GM21825 (cell line): ENCODE data around the gene ABCB4.
"Not testable (repeated sequence)": the region's sequence is repeated elsewhere in the genome, so short reads cannot be mapped to it uniquely, and the experiment has no call there.

ENCODE experiments used
- ATAC-seq: cut with Tn5 transposase; IDR thresholded peaks from one replicate; pipeline ENCODE4 v1.9.1; 2021; ENCODE audit warnings: mild to moderate bottlenecking, moderate library complexity; ENCODE audit not compliant: unreplicated experiment

Gene ABCB4

GRCh38 chr7:87479951-87480350, 4.5 kb upstream of the ABCB4 start:
- ATAC-seq = no peak

GRCh38 chr7:87476179-87476557, 688 bp upstream of the ABCB4 start:
- ATAC-seq = no peak

GRCh38 chr7:87474533-87475358, 734 bp downstream of the ABCB4 start:
- ATAC-seq = peak; percentile 78

- ATAC-seq = peak; percentile 7
Measured at GRCh38 chr7:87473986-87474385, 1.5 kb downstream of the ABCB4 start.

GRCh38 chr7:87473192-87473591, 2.3 kb downstream of the ABCB4 start:
- no peak for ATAC-seq

- no peak for ATAC-seq
Measured at GRCh38 chr7:87471473-87471872, 4.0 kb downstream of the ABCB4 start.

GRCh38 chr7:87469204-87469603, 6.3 kb downstream of the ABCB4 start:
- ATAC-seq = not testable (repeated sequence)

DNA sequence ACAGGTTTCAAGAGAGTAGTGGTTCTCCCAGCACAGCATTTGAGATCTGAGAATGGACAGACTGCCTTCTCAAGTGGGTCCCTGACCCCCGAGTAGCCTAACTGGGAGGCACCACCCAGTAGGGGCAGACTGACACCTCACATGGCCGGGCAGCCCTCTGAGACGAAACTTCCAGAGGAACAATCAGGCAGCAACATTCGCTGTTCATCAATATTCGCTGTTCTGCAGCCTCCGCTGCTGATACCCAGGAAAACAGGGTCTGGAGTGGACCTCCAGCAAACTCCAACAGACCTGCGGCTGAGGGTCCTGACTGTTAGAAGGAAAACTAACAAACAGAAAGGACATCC, 10.0 kb downstream of the ABCB4 start:
- ATAC-seq = not testable (repeated sequence)

GRCh38 chr7:87464830-87465533, 10.5 kb downstream of the ABCB4 start:
- not testable (repeated sequence) for ATAC-seq

- no peak for ATAC-seq
Measured at GRCh38 chr7:87463982-87464381, 11.5 kb downstream of the ABCB4 start.

GRCh38 chr7:87460444-87460843, 15.0 kb downstream of the ABCB4 start:
- not testable (repeated sequence) for ATAC-seq

- no peak for ATAC-seq
Measured at GRCh38 chr7:87459941-87460340, 15.5 kb downstream of the ABCB4 start.

GRCh38 chr7:87458148-87458547, 17.3 kb downstream of the ABCB4 start:
- ATAC-seq = no peak

GRCh38 chr7:87456247-87456646, 19.2 kb downstream of the ABCB4 start:
- no peak for ATAC-seq

DNA sequence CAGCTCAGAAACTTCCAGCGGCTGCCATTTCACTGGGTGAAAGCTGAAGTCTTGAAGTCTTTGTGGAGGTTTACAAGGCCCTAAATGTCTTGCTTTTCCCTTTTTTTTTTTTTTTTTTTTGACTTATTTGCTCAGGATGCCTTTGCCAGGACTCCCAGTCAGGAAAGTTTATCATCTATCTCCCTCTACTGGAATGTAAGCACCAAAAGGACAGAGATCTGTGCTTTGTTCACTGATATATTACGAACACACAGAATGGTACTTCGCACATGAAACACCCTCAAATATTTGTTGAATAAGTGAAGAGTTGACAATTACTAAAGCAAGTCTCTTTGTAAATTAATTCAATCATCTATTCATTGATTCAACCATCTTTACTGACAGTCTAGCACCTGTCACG, 23.2 kb downstream of the ABCB4 start:
- no peak for ATAC-seq

GRCh38 chr7:87451187-87451586, 24.3 kb downstream of the ABCB4 start:
- no peak for ATAC-seq

GRCh38 chr7:87450706-87451105, 24.8 kb downstream of the ABCB4 start:
- no peak for ATAC-seq

DNA sequence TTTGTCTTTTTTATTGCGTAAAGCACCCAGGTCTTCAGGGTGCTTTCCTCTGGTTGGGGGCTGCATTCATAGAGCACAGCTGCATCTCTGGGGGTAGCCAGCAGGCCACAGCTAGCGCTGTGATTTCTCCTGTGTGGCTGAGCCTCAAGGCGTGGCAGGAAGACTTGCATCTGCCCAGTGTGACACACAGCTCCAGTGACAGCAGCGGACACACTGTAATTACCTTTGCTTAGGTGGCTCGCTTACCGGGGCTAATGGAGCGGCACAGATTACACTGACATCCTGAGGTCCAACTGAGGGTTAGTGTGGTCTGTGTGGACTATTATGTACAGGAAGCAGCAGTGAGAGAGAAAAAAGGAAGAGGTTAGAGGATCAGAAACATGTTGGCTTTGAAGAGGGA, 27.1 kb downstream of the ABCB4 start:
- ATAC-seq = no peak

GRCh38 chr7:87447116-87447635, 28.3 kb downstream of the ABCB4 start:
- no peak for ATAC-seq

DNA sequence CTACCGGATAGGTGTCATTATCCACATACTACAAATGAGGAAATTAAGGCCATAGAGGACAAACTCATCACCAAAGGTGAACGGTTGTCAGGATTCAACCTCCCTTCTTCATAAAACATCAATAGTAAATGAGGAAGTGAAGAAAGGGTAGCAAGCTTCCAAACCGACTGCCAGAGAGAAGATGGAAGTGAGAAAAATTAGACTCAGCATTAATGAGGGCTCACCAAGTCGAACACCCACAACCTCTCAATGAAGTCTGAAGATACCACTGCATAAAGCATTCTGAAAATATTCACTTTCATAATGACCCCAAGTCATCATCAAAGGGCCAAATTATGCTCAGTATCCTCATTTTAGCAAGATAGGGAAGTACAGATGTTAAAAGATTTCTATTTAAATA, 29.6 kb downstream of the ABCB4 start:
- peak; percentile 91 for ATAC-seq

DNA sequence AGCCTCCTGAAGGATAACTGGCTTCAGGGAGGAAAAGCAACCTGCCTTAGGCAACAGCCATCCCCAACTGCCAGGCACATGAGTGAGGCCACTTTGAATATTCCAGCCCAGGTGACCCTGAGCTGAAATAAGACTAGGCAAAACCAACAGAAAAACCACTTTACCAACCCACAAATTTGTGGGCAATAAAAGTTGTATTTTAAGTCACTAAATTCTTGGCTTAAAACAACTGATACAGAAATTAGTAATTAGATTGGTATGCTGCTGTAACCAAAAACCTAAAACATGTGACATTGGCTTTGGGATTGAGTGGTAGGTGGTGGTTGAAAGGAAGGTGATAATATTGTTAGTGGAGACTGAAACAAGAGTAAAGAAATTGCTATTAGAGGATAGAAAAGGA, 39.9 kb downstream of the ABCB4 start:
- ATAC-seq = no peak

- ATAC-seq = no peak
Measured at GRCh38 chr7:87432536-87432935, 42.9 kb downstream of the ABCB4 start.
